GM13977 (cell line): ENCODE data around the gene ZNF469.

Experiments used
- DNase-seq: peaks from one replicate; pipeline ENCODE4 v3.0.0; 2012; ENCODE audit warnings: low spot score
- CTCF ChIP-seq: IDR thresholded peaks from 2 replicates; pipeline ENCODE4 v1.5.1; 2012; ENCODE audit warnings: mild to moderate bottlenecking, control low read depth; ENCODE audit not compliant: insufficient read depth; ENCODE audit errors: extremely low read depth, missing control alignments
- in situ Hi-C: fragments of 300-500 bp; cut with MboI; formaldehyde crosslinking; loops from one replicate; pipeline ENCODE4 v1.12.0; 2022; ENCODE audit warnings: low sequenced_read_pairs, low pct_unique_long_range_greater_than_20kb, mixed read lengths, inconsistent platforms; ENCODE audit not compliant: unreplicated experiment

The ZNF469 gene

GRCh38 chr16:88430185-88430523 is 47.4 kb downstream of the ZNF469 start:
- in situ Hi-C loops = loop anchor here (25.0 kb wide), 2 partner anchors 107 to 468 kb away; partner anchors contain the start of gene BANP
- TF ChIP-seq CTCF = no peak
- peak; percentile 72 for DNase-seq

GRCh38 chr16:88430524-88431446 is 48.0 kb downstream of the ZNF469 start:
- DNase-seq = peak; percentile 89
- in situ Hi-C loops = loop anchor here (25.0 kb wide), 2 partner anchors 107 to 468 kb away; partner anchors contain the start of gene BANP
- TF ChIP-seq CTCF = no peak

- in situ Hi-C loops = loop anchor here (25.0 kb wide), 2 partner anchors 106 to 469 kb away; partner anchors contain the start of gene BANP
- no peak for TF ChIP-seq CTCF
- DNase-seq = no peak
These were observed 48.9 kb downstream of the ZNF469 start for GRCh38 chr16:88431651-88432050.

- TF ChIP-seq CTCF = no peak
- DNase-seq = no peak
- in situ Hi-C loops = loop anchor here (25.0 kb wide), 2 partner anchors 105 to 470 kb away; partner anchors contain the start of gene BANP
These were observed 49.4 kb downstream of the ZNF469 start for GRCh38 chr16:88432174-88432573.
